Glutamatergic neuron (in vitro differentiated cells): Measurements from ENCODE around the gene TEX22. TPM values are rescaled to one million over a fixed set of nuclear protein-coding genes. Genes with fewer than 3 reads are reported as not detected.

Source experiments
- DNase-seq: peaks from one replicate; pipeline ENCODE4 v3.0.0; 2022
- H3K27ac Mint-ChIP-seq: one replicate; pipeline ENCODE4 v1.8.0; 2020; ENCODE audit warnings: mild to moderate bottlenecking, mixed read lengths, inconsistent platforms; ENCODE audit not compliant: unreplicated experiment
- H3K27me3 Mint-ChIP-seq: one replicate; pipeline ENCODE4 v1.8.0; 2020; ENCODE audit warnings: mild to moderate bottlenecking, moderate library complexity, mixed read lengths, inconsistent platforms; ENCODE audit not compliant: unreplicated experiment
- H3K36me3 Mint-ChIP-seq: one replicate; pipeline ENCODE4 v1.8.0; 2020; ENCODE audit warnings: mild to moderate bottlenecking, mixed read lengths, inconsistent platforms; ENCODE audit not compliant: unreplicated experiment
- H3K4me1 Mint-ChIP-seq: one replicate; pipeline ENCODE4 v1.8.0; 2020; ENCODE audit warnings: mild to moderate bottlenecking, low read depth, mixed read lengths, inconsistent platforms; ENCODE audit not compliant: unreplicated experiment
- H3K4me3 Mint-ChIP-seq: one replicate; pipeline ENCODE4 v1.8.0; 2020; ENCODE audit warnings: mild to moderate bottlenecking, mixed read lengths, inconsistent platforms; ENCODE audit not compliant: unreplicated experiment
- H3K9me3 Mint-ChIP-seq: one replicate; pipeline ENCODE4 v1.8.0; 2020; ENCODE audit warnings: mild to moderate bottlenecking, moderate library complexity, mixed read lengths, inconsistent platforms; ENCODE audit not compliant: unreplicated experiment
- CTCF ChIP-seq: fragments of 200-600 bp; sonication (generic); IDR thresholded peaks from one replicate; pipeline ENCODE4 v1.5.0; 2021; ENCODE audit not compliant: partially characterized antibody, unreplicated experiment
- long read RNA-seq: library from polyadenylated mRNA; unstranded; transcript quantifications from one replicate; pipeline ENCODE4 v2.0.0, GENCODE V29; 2020; ENCODE audit not compliant: unreplicated experiment
- total RNA-seq: library from RNA; stranded (reverse); fragmentation: NEBNext Ultra II Directional; extraction: Animal tissue kit (Norgen Biotek cat#: 25700); gene quantifications from one replicate; pipeline ENCODE4 v1.2.1, GENCODE V29; 2021; ENCODE audit not compliant: unreplicated experiment

Gene TEX22
- total RNA-seq: 2.7 TPM
- long read RNA-seq, partial matches to known transcripts: 0 of 1 reads
- long read RNA-seq, other reads (novel, unspliced or antisense): 0 of 1 reads

- peaks cover 22% of the 10 kb centered on the region for H3K9me3 Mint-ChIP-seq
- H3K4me3 Mint-ChIP-seq: peak within 1 kb of the TSS; percentile 85
- H3K36me3 Mint-ChIP-seq: peaks cover 17% of the 10 kb centered on the region
- peaks cover 6% of the 10 kb centered on the region for H3K4me1 Mint-ChIP-seq
- peak; percentile 96 for DNase-seq
- H3K27me3 Mint-ChIP-seq: peaks cover 14% of the 10 kb centered on the region
- peak within 1 kb of the TSS; percentile 92 for H3K27ac Mint-ChIP-seq
- TF ChIP-seq CTCF: no peak
Measured at GRCh38 chr14:105398044-105398725, at the start of gene TEX22. TSS of gene TEX22 (plus strand) at chr14:105398538. CDS start at chr14:105399341, 803 bp downstream.

GRCh38 chr14:105348945-105349699 lies 49.2 kb upstream of the TEX22 start:
- Mint-ChIP-seq H3K27ac (no peak overlapping the region), H3K36me3 (peaks cover 6% of the 10 kb centered on the region), H3K4me1 (peaks cover 3% of the 10 kb centered on the region), H3K27me3 (peaks cover 12% of the 10 kb centered on the region), H3K9me3 (peaks cover 8% of the 10 kb centered on the region), H3K4me3 (no peak overlapping the region)
- no peak for DNase-seq
- no peak for TF ChIP-seq CTCF

- TF ChIP-seq CTCF: no peak
- Mint-ChIP-seq H3K4me3 (no peak overlapping the region), H3K9me3 (peaks cover 7% of the 10 kb centered on the region), H3K36me3 (peaks cover 6% of the 10 kb centered on the region), H3K27me3 (peaks cover 12% of the 10 kb centered on the region), H3K27ac (no peak overlapping the region), H3K4me1 (peaks cover 3% of the 10 kb centered on the region)
- DNase-seq: no peak
Measured at GRCh38 chr14:105349992-105350391, 48.3 kb upstream of the TEX22 start.

GRCh38 chr14:105350450-105351244 lies 47.7 kb upstream of the TEX22 start:
- H3K27ac Mint-ChIP-seq: no peak overlapping the region
- no peak for TF ChIP-seq CTCF
- H3K27me3 Mint-ChIP-seq: peaks cover 12% of the 10 kb centered on the region
- H3K4me1 Mint-ChIP-seq: peaks cover 3% of the 10 kb centered on the region
- H3K4me3 Mint-ChIP-seq: no peak overlapping the region
- H3K9me3 Mint-ChIP-seq: peaks cover 7% of the 10 kb centered on the region
- no peak for DNase-seq
- peaks cover 3% of the 10 kb centered on the region for H3K36me3 Mint-ChIP-seq
